ENCODE measurements around the gene SLC34A1. TPM values are rescaled to one million over a fixed set of nuclear protein-coding genes. Genes with fewer than 3 reads are reported as not detected.

SLC34A1 gene
- total and polyA plus RNA-seq, 2 of the 13 experiments (the other 11 are each of a cell fraction or from before 2014, with no cell fraction given), result 0.03 to 0.20 TPM

- TF ChIP-seq KMT2B (CRISPR knock-in tag; IDR thresholded peaks at IDR 0.05) (peak; percentile 58; the same call in 1 of the 2 replicates), ZNF138 (CRISPR knock-in tag; IDR thresholded peaks at IDR 0.05; ENCODE audit: low read depth) (0 out of 2 replicates have a peak, but pooled peaks have one; percentile 68), ZNF20 (CRISPR knock-in tag; IDR thresholded peaks at IDR 0.05) (no peak), AHR (CRISPR knock-in tag; IDR thresholded peaks at IDR 0.05) (0 out of 2 replicates have a peak, but pooled peaks have one; percentile 41), SALL1 (CRISPR knock-in tag; IDR thresholded peaks at IDR 0.05) (peak; percentile 65), TMF1 (CRISPR knock-in tag; IDR thresholded peaks at IDR 0.05; ENCODE audit: low read depth) (no peak), PTBP1 (IDR thresholded peaks at IDR 0.05; ENCODE audit: low read depth, low read length, poor library complexity, severe bottlenecking) (peak; percentile 23)
- TF ChIP-seq, protein P1, sequence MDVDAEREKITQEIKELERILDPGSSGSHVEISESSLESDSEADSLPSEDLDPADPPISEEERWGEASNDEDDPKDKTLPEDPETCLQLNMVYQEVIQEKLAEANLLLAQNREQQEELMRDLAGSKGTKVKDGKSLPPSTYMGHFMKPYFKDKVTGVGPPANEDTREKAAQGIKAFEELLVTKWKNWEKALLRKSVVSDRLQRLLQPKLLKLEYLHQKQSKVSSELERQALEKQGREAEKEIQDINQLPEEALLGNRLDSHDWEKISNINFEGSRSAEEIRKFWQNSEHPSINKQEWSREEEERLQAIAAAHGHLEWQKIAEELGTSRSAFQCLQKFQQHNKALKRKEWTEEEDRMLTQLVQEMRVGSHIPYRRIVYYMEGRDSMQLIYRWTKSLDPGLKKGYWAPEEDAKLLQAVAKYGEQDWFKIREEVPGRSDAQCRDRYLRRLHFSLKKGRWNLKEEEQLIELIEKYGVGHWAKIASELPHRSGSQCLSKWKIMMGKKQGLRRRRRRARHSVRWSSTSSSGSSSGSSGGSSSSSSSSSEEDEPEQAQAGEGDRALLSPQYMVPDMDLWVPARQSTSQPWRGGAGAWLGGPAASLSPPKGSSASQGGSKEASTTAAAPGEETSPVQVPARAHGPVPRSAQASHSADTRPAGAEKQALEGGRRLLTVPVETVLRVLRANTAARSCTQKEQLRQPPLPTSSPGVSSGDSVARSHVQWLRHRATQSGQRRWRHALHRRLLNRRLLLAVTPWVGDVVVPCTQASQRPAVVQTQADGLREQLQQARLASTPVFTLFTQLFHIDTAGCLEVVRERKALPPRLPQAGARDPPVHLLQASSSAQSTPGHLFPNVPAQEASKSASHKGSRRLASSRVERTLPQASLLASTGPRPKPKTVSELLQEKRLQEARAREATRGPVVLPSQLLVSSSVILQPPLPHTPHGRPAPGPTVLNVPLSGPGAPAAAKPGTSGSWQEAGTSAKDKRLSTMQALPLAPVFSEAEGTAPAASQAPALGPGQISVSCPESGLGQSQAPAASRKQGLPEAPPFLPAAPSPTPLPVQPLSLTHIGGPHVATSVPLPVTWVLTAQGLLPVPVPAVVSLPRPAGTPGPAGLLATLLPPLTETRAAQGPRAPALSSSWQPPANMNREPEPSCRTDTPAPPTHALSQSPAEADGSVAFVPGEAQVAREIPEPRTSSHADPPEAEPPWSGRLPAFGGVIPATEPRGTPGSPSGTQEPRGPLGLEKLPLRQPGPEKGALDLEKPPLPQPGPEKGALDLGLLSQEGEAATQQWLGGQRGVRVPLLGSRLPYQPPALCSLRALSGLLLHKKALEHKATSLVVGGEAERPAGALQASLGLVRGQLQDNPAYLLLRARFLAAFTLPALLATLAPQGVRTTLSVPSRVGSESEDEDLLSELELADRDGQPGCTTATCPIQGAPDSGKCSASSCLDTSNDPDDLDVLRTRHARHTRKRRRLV (CRISPR knock-in tag; IDR thresholded peaks at IDR 0.05), result no peak
- TF ChIP-seq, protein P2, sequence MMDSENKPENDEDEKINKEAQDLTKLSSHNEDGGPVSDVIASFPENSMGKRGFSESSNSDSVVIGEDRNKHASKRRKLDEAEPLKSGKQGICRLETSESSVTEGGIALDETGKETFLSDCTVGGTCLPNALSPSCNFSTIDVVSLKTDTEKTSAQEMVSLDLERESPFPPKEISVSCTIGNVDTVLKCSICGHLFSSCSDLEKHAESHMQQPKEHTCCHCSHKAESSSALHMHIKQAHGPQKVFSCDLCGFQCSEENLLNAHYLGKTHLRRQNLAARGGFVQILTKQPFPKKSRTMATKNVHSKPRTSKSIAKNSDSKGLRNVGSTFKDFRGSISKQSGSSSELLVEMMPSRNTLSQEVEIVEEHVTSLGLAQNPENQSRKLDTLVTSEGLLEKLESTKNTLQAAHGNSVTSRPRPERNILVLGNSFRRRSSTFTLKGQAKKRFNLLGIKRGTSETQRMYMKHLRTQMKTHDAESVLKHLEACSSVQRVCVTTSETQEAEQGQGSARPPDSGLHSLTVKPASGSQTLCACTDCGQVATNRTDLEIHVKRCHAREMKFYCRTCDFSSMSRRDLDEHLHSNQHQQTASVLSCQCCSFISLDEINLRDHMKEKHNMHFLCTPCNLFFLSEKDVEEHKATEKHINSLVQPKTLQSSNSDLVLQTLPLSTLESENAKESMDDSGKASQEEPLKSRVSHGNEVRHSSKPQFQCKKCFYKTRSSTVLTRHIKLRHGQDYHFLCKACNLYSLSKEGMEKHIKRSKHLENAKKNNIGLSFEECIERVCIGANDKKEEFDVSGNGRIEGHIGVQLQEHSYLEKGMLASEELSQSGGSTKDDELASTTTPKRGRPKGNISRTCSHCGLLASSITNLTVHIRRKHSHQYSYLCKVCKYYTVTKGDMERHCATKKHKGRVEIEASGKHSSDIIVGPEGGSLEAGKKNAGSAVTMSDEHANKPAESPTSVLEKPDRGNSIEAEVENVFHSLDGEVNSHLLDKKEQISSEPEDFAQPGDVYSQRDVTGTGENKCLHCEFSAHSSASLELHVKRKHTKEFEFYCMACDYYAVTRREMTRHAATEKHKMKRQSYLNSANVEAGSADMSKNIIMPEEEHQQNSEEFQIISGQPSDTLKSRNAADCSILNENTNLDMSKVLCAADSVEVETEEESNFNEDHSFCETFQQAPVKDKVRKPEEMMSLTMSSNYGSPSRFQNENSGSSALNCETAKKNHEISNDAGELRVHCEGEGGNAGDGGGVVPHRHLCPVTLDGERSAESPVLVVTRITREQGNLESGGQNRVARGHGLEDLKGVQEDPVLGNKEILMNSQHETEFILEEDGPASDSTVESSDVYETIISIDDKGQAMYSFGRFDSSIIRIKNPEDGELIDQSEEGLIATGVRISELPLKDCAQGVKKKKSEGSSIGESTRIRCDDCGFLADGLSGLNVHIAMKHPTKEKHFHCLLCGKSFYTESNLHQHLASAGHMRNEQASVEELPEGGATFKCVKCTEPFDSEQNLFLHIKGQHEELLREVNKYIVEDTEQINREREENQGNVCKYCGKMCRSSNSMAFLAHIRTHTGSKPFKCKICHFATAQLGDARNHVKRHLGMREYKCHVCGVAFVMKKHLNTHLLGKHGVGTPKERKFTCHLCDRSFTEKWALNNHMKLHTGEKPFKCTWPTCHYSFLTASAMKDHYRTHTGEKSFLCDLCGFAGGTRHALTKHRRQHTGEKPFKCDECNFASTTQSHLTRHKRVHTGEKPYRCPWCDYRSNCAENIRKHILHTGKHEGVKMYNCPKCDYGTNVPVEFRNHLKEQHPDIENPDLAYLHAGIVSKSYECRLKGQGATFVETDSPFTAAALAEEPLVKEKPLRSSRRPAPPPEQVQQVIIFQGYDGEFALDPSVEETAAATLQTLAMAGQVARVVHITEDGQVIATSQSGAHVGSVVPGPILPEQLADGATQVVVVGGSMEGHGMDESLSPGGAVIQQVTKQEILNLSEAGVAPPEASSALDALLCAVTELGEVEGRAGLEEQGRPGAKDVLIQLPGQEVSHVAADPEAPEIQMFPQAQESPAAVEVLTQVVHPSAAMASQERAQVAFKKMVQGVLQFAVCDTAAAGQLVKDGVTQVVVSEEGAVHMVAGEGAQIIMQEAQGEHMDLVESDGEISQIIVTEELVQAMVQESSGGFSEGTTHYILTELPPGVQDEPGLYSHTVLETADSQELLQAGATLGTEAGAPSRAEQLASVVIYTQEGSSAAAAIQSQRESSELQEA (CRISPR knock-in tag; IDR thresholded peaks at IDR 0.05; ENCODE audit: not compliant biosample characterization), result no peak
- TF ChIP-seq, protein P3, sequence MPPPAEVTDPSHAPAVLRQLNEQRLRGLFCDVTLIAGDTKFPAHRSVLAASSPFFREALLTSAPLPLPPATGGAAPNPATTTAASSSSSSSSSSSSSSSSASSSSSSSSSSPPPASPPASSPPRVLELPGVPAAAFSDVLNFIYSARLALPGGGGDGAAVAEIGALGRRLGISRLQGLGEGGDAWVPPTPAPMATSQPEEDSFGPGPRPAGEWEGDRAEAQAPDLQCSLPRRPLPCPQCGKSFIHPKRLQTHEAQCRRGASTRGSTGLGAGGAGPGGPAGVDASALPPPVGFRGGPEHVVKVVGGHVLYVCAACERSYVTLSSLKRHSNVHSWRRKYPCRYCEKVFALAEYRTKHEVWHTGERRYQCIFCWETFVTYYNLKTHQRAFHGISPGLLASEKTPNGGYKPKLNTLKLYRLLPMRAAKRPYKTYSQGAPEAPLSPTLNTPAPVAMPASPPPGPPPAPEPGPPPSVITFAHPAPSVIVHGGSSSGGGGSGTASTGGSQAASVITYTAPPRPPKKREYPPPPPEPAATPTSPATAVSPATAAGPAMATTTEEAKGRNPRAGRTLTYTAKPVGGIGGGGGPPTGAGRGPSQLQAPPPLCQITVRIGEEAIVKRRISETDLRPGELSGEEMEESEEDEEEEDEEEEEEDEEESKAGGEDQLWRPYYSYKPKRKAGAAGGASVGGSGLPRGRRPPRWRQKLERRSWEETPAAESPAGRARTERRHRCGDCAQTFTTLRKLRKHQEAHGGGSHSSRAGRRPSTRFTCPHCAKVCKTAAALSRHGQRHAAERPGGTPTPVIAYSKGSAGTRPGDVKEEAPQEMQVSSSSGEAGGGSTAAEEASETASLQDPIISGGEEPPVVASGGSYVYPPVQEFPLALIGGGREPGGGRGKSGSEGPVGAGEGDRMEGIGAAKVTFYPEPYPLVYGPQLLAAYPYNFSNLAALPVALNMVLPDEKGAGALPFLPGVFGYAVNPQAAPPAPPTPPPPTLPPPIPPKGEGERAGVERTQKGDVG (CRISPR knock-in tag; IDR thresholded peaks at IDR 0.05; ENCODE audit: borderline replicate concordance), result no peak
Observed at GRCh38 chr5:177447611-177448243, 63.5 kb downstream of the SLC34A1 start (continued).
